Measurements from ENCODE around the gene TMEM107. TPM values are rescaled to one million over a fixed set of nuclear protein-coding genes. Genes with fewer than 3 reads are reported as not detected.

Gene TMEM107
- total RNA-seq, 1 experiment from 2014 or later: 30.1 TPM

GRCh38 chr17:8223356-8224126, 47.4 kb upstream of the TMEM107 start:
- ChIA-PET POLR2A (interaction anchor here (1.1 to 7.5 kb wide), 6 partner anchors 12 to 97 kb away, joined by 4 to 63 read pairs (median 47); partner anchors contain the start of genes AURKB, BORCS6, CTC1 and SLC25A35), CTCF (interaction anchor here (0.7 to 2.1 kb wide), 4 partner anchors 22 to 163 kb away, joined by 3 to 5 read pairs (median 3); no protein-coding TSS in a partner anchor), RAD21 (ENCODE audit: low non-redundant PET in 1 of 2, low total read pairs in 2 of 2, uncharacterized antibody in 2 of 2, unreplicated experiment in 2 of 2) (interaction anchor here (0.6 to 1.9 kb wide), 5 partner anchors 23 to 105 kb away, joined by 3 to 5 read pairs (median 3); partner anchors contain the start of gene CTC1 (in 1 of the 2))
- Histone ChIP-seq H3K4me3 (replicated peaks in 1 of 2; ENCODE audit: low read depth in 1 of 2, low read length in 2 of 2) (peak overlapping the region; percentile 82 to 86), H3K9me2 (ENCODE audit: insufficient read depth) (no peaks in the 10 kb centered on the region), H3K9ac (ENCODE audit: low read length) (peak overlapping the region; percentile 91), H3K36me3 (ENCODE audit: control insufficient read depth in 1 of 2, insufficient read depth in 2 of 2, low read length in 2 of 2) (peaks cover 3 to 10% of the 10 kb centered on the region in 2 experiments; a peak in 3 of 4 replicates), H3K4me2 (ENCODE audit: low read length) (peak overlapping the region; percentile 93), H2AFZ (ENCODE audit: low read depth, low read length, poor library complexity, severe bottlenecking) (no peak overlapping the region), H3K79me2 (ENCODE audit: insufficient read depth, low read length) (no peaks in the 10 kb centered on the region), H4K20me1 (ENCODE audit: insufficient read depth) (no peaks in the 10 kb centered on the region), H3K4me1 (ENCODE audit: control insufficient read depth in 1 of 2, insufficient read depth in 2 of 2, low read length in 2 of 2) (peaks cover 46 to 88% of the 10 kb centered on the region in 2 experiments), H3K27ac (ENCODE audit: low read depth, low read length) (peak overlapping the region; percentile 83), H3K9me3 (ENCODE audit: control insufficient read depth in 1 of 2, insufficient read depth in 1 of 2, low read depth in 1 of 2, low read length in 2 of 2) (no peaks in the 10 kb centered on the region), H3K27me3 (ENCODE audit: insufficient read depth, low read length) (no peaks in the 10 kb centered on the region)
- ATAC-seq: peak; percentile 6; the same call in 1 of the 2 replicates
- no peak for DNase-seq (ENCODE audit: low read depth, low spot score)
- intact Hi-C loops (cut with micrococcal nuclease): loop anchor here (5.0 to 10.0 kb wide), 2 partner anchors 86 to 151 kb away; partner anchors contain the start of gene KRABD2
- BruUV-seq (replicated peaks): TSS peak; percentile 94
- TF ChIP-seq TCF7L2 (IDR thresholded peaks at IDR 0.05; ENCODE audit: borderline replicate concordance, extremely low read depth, insufficient read depth, insufficient read length) (no peak), POLR2AphosphoS5 (IDR thresholded peaks at IDR 0.05; ENCODE audit: low read depth, low read length) (peak; percentile 45), ATF3 (IDR thresholded peaks at IDR 0.05) (no peak), EZH2 (IDR thresholded peaks at IDR 0.05) (no peak), ELF1 (IDR thresholded peaks at IDR 0.05; ENCODE audit: borderline replicate concordance, low read depth) (no peak), SRF (IDR thresholded peaks at IDR 0.05; ENCODE audit: low read depth) (no peak), POLR2A (IDR thresholded peaks at IDR 0.05; ENCODE audit: borderline replicate concordance, extremely low read depth, insufficient read depth, insufficient read length) (no peak), SIN3A (IDR thresholded peaks at IDR 0.05; ENCODE audit: low read depth) (no peak), ZFX (IDR thresholded peaks at IDR 0.05) (peak; percentile 40; the same call in 1 of the 2 replicates), YY1 (IDR thresholded peaks at IDR 0.05; ENCODE audit: extremely low read depth, insufficient replicate concordance, low read depth, low read length) (peak; percentile 39), CTCF (IDR thresholded peaks at IDR 0.05 in 2 of 3, conservative IDR thresholded peaks at IDR 0.05 in 1 of 3; ENCODE audit: borderline replicate concordance in 1 of 3, insufficient read depth in 1 of 3, low read depth in 2 of 3, low read length in 2 of 3) (no peak; a peak in 1 of 6 replicates), RAD21 (IDR thresholded peaks at IDR 0.05; ENCODE audit: low read depth) (peak; percentile 43), CEBPB (IDR thresholded peaks at IDR 0.05; ENCODE audit: low read depth) (no peak), ZNF274 (IDR thresholded peaks at IDR 0.05; ENCODE audit: low read depth, low read length) (no peak), EZH2phosphoT487 (IDR thresholded peaks at IDR 0.05; ENCODE audit: borderline replicate concordance) (no peak), JUND (IDR thresholded peaks at IDR 0.05) (no peak), EGR1 (IDR thresholded peaks at IDR 0.05; ENCODE audit: low read depth) (no peak), CBX3 (IDR thresholded peaks at IDR 0.05; ENCODE audit: low read depth) (no peak), SP1 (IDR thresholded peaks at IDR 0.05; ENCODE audit: low read depth) (no peak), MAX (IDR thresholded peaks at IDR 0.05) (peak; percentile 60)
- TF ChIP-seq, protein P1, sequence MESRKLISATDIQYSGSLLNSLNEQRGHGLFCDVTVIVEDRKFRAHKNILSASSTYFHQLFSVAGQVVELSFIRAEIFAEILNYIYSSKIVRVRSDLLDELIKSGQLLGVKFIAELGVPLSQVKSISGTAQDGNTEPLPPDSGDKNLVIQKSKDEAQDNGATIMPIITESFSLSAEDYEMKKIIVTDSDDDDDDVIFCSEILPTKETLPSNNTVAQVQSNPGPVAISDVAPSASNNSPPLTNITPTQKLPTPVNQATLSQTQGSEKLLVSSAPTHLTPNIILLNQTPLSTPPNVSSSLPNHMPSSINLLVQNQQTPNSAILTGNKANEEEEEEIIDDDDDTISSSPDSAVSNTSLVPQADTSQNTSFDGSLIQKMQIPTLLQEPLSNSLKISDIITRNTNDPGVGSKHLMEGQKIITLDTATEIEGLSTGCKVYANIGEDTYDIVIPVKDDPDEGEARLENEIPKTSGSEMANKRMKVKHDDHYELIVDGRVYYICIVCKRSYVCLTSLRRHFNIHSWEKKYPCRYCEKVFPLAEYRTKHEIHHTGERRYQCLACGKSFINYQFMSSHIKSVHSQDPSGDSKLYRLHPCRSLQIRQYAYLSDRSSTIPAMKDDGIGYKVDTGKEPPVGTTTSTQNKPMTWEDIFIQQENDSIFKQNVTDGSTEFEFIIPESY (IDR thresholded peaks at IDR 0.05; ENCODE audit: extremely low read depth, insufficient replicate concordance, low read length): no peak
